ENCODE data around the gene CDCA7.

CDCA7 gene

DNA sequence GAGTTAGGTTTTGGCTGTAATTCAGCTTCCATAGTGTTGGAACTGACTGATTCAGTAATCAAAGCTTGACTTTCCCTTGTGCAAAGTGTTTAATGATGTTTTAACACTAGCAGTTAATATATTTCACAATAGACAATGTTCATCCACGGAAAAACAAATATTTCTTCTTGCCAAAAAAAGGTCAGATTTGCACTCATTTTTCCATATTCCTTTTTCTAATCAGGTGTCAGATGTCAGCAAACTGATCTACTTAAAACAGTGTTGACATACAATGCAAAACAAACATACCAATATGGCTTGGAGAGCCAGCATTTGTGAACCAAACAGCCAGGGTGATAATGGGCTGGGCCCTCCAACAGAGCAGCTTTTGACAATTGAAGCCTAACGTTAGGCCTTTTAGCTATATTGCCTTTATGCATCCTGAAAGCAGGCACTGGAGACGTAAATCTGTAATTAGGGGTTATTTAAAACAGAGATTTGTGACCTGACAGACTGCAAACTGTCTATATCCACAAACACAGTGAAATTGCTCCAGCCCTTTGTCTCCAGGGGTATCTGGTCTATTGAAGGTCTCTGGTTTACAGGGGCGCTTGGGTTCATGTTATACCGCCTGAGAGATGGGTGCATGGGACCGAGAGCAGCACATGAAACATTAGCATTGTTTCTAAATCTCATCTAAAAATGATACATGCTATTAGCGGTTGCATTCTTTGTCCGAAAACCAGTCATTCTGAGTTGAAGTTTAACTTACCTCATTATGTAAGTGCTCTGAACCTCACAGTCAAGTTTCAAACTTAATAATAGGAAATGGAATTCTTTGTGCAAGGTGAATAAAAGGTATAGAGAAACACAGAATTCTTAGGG lies 7.1 kb upstream of the CDCA7 start:
- H3K4me1 ChIP-seq (ENCODE audit: insufficient read depth, low read length) = peaks cover 1% of the 10 kb centered on the region; the same call in 1 of the 2 replicates
- no peak overlapping the region for H3K4me3 ChIP-seq (ENCODE audit: low read length)
- peaks cover 19% of the 10 kb centered on the region for H3K9me3 ChIP-seq (ENCODE audit: insufficient read depth, low read depth, low read length)
- no peaks in the 10 kb centered on the region for H3K36me3 ChIP-seq (ENCODE audit: insufficient read depth, low read depth, low read length)
- H3K9ac ChIP-seq (ENCODE audit: low read depth, low read length) = no peak overlapping the region
- no peak overlapping the region for H3K27ac ChIP-seq (ENCODE audit: low read length)
- no peaks in the 10 kb centered on the region for H3K27me3 ChIP-seq (ENCODE audit: insufficient read depth, low read length)

DNA sequence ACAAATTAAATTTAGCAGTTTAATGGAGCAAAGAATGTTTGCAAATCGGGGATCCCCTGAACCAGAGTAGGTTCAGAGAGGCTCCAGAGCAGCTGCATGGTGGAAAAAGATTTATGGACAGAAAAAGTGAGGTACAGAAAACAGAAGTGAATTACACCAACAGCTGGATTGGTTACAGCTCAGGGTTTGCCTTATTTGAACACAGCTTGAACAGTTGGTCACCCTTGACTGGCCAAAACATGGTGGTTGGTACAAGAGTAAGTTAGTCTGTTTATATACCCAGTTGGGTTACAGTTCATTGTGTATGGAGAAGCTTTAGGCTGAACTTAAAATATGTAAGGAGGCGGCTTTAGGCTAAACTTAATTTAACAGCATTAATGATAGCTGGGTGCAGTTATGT lies 5.4 kb upstream of the CDCA7 start:
- Histone ChIP-seq H3K9me3 (ENCODE audit: insufficient read depth, low read depth, low read length) (peaks cover 19% of the 10 kb centered on the region), H3K9ac (ENCODE audit: low read depth, low read length) (no peak overlapping the region), H3K27me3 (ENCODE audit: insufficient read depth, low read length) (no peaks in the 10 kb centered on the region), H3K4me3 (ENCODE audit: low read length) (no peak overlapping the region), H3K27ac (ENCODE audit: low read length) (no peak overlapping the region), H3K36me3 (ENCODE audit: insufficient read depth, low read depth, low read length) (no peaks in the 10 kb centered on the region), H3K4me1 (ENCODE audit: insufficient read depth, low read length) (peaks cover 12% of the 10 kb centered on the region; the same call in 1 of the 2 replicates)

DNA sequence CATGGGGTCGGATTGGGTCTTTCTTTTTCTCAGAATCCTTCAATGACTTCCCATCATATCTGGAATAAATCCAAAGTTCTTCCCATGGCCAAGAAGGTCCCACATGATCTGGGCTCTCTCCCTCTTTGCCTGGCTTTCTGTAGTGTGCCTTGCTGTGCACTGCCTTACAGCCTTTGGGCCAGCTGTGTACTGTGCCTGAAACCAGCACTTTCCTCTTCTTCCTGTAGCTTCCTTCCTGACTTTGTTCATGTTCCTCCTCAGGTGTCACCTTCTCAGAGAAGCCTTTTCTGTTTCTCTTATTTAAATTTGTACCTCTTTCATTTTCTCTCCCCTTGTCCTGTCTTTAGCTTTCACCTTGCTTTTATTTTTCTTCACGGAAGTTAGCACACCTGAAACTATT lies 4.3 kb upstream of the CDCA7 start:
- no peaks in the 10 kb centered on the region for H3K36me3 ChIP-seq (ENCODE audit: insufficient read depth, low read depth, low read length)
- H3K4me1 ChIP-seq (ENCODE audit: insufficient read depth, low read length) = peaks cover 12% of the 10 kb centered on the region; the same call in 1 of the 2 replicates
- no peaks in the 10 kb centered on the region for H3K27me3 ChIP-seq (ENCODE audit: insufficient read depth, low read length)
- peaks cover 19% of the 10 kb centered on the region for H3K9me3 ChIP-seq (ENCODE audit: insufficient read depth, low read depth, low read length)
- H3K9ac ChIP-seq (ENCODE audit: low read depth, low read length) = no peak overlapping the region
- H3K4me3 ChIP-seq (ENCODE audit: low read length) = no peak overlapping the region
- H3K27ac ChIP-seq (ENCODE audit: low read length) = no peak overlapping the region

DNA sequence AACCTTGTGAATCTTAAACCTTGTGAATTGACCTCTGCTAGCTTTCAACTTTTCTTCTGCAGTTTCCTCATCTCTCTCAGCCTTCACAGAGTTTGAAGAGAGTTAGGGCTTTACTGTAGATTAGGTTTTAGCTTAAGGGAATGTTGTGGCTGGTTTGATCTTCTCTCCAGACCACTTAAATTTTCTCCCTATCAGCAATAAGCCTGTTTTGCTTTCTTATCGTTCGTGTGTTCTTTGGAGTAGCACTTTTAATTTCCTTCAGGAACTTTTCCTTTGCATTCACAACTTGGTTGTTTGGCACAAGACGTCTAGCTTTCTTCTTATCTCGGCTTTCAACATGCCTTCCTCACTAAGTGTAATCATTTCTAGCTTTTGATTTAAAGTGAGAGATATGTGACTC lies 2.8 kb upstream of the CDCA7 start:
- peaks cover 16% of the 10 kb centered on the region; the same call in 1 of the 2 replicates for H3K4me1 ChIP-seq (ENCODE audit: insufficient read depth, low read length)

DNA sequence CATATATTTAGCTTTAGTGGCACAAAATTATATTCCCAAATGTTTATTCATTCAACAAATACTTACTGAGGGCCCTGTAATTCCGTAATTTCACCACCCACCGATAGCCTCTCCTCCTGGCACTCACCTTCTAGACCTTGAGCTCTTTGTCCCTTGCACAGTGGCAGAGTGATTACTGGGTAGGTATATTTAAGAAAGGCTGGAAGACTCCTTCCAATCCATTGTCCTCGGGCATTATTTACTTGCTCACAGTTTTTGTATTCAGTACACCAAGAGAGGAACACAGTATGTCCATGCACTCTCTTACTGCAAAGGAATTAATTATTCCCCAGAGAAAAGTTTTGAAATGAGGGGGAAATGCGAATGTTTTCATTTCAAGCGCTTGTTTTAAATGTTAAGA lies 1.1 kb upstream of the CDCA7 start:
- H3K27ac ChIP-seq (ENCODE audit: low read length) = peak overlapping the region; percentile 93
- peak overlapping the region; percentile 98; the same call in 1 of the 2 replicates for H3K9ac ChIP-seq (ENCODE audit: low read depth, low read length)
- H3K4me1 ChIP-seq (ENCODE audit: insufficient read depth, low read length) = peaks cover 25% of the 10 kb centered on the region; the same call in 1 of the 2 replicates
- peaks cover 3% of the 10 kb centered on the region; the same call in 1 of the 2 replicates for H3K9me3 ChIP-seq (ENCODE audit: insufficient read depth, low read depth, low read length)
- H3K4me3 ChIP-seq (ENCODE audit: low read length) = peak overlapping the region; percentile 77
- peaks cover 3% of the 10 kb centered on the region for H3K36me3 ChIP-seq (ENCODE audit: insufficient read depth, low read depth, low read length)
- no peaks in the 10 kb centered on the region for H3K27me3 ChIP-seq (ENCODE audit: insufficient read depth, low read length)

More for the DNA sequence above, 2.8 kb upstream of the CDCA7 start:
- H3K27me3 ChIP-seq (ENCODE audit: insufficient read depth, low read length) = no peaks in the 10 kb centered on the region
- no peak overlapping the region for H3K4me3 ChIP-seq (ENCODE audit: low read length)
- H3K36me3 ChIP-seq (ENCODE audit: insufficient read depth, low read depth, low read length) = no peaks in the 10 kb centered on the region
- peaks cover 6% of the 10 kb centered on the region for H3K9me3 ChIP-seq (ENCODE audit: insufficient read depth, low read depth, low read length)
- H3K27ac ChIP-seq (ENCODE audit: low read length) = no peak overlapping the region
- H3K9ac ChIP-seq (ENCODE audit: low read depth, low read length) = no peak overlapping the region

DNA sequence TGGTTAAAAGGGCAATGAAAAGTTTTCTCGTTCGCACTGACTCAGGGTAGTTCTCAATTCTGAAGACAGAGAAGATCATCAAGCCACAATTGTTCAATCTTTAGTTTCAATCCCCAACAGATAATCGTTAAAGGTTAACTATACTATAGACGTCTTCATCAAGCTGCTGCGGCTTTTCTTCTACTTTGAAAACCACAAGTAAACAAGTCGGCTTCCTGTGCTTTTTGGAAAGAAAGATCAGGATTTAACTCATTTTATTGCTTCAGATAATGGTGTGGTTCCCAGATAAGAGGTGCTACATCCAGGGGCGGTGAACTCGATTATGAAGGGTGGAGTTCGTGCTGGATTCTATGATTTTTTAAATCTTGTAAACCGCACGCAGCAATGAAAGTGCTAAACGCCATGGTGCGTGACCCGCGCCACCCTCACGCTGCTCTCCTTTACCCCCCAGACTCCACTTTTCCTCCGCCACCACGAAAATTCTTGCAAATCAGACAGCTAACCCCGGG lies 545 bp upstream of the CDCA7 start:
- Histone ChIP-seq H3K4me3 (ENCODE audit: low read length) (peak overlapping the region; percentile 77), H3K9ac (ENCODE audit: low read depth, low read length) (peak overlapping the region; percentile 98), H3K27me3 (ENCODE audit: insufficient read depth, low read length) (no peaks in the 10 kb centered on the region), H3K36me3 (ENCODE audit: insufficient read depth, low read depth, low read length) (peaks cover 8% of the 10 kb centered on the region), H3K27ac (ENCODE audit: low read length) (peak overlapping the region; percentile 93), H3K9me3 (ENCODE audit: insufficient read depth, low read depth, low read length) (peaks cover 3% of the 10 kb centered on the region; the same call in 1 of the 2 replicates), H3K4me1 (ENCODE audit: insufficient read depth, low read length) (peaks cover 25% of the 10 kb centered on the region; the same call in 1 of the 2 replicates)

DNA sequence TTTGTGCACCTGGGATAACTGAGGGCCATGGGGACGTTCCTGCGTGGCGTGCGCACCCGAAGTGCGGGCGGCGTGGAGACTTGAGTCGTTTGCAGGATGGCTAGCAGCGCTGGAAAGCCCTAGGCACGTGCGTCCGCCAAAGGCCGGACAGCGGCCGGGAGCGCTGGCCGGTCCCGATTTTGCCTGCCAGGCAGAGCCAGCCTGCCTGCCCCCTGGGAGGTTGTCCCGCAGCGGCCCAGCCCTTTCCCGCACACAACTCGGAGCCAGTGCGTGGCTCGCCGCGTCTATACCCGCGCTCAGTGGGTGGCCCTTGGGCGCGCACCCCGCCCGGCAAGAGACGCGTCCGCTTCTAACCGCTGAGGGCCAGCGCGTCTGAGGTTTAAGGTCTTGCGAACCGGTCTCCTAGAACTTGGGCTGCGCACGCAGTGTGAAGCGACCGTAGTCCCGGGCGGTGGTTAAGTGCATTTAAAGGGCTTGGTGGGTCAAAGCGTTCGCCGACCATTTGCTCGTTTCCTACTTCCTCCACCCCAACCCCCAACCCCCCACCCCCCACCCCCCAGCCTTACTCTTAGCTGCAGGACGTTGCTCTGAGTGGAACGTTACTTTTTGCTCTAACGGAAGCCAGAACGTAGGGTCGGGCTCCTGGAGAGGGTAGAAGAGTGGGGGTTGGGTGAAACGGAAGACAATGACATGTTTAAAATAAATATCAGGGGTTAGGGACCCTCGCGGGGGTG lies 627 bp downstream of the CDCA7 start:
- Histone ChIP-seq H3K9ac (ENCODE audit: low read depth, low read length) (peak overlapping the region; percentile 98), H3K4me1 (ENCODE audit: insufficient read depth, low read length) (peaks cover 25% of the 10 kb centered on the region; the same call in 1 of the 2 replicates), H3K4me3 (ENCODE audit: low read length) (peak overlapping the region; percentile 77), H3K9me3 (ENCODE audit: insufficient read depth, low read depth, low read length) (peaks cover 3% of the 10 kb centered on the region; the same call in 1 of the 2 replicates), H3K27me3 (ENCODE audit: insufficient read depth, low read length) (no peaks in the 10 kb centered on the region), H3K27ac (ENCODE audit: low read length) (peak overlapping the region; percentile 93), H3K36me3 (ENCODE audit: insufficient read depth, low read depth, low read length) (peaks cover 20% of the 10 kb centered on the region)

DNA sequence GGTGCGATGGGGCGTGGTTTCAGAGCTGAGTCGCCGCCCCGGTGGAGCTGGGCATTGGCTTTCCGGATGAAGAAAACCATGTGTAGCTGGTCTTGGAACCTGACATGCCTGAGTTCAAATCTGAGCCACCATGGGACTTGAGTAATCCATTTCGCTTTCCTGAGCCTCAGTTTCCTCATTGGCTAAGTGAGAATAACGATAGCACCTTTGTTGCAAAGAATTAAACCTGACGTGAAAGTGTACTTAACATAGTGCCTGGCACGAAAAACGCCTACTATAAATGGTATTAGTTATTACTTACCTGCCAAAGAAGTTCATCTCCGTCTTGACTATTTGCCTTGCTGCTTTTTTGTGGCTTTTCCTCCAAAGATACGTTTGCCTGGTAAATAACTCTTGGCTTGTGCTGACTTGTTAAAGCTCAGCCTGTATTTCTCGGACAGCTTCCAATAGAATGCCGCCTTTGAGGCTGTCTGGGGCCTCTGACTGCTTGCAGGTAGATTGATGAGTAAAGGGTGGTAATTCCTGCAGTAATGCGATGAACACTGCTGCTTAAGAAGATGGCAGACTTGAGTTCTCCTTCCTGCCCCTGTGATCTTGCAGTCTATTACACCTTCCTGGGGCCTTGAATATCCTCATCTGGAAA lies 1.3 kb downstream of the CDCA7 start:
- Histone ChIP-seq H3K36me3 (ENCODE audit: insufficient read depth, low read depth, low read length) (peaks cover 27% of the 10 kb centered on the region), H3K9me3 (ENCODE audit: insufficient read depth, low read depth, low read length) (peaks cover 3% of the 10 kb centered on the region; the same call in 1 of the 2 replicates), H3K27me3 (ENCODE audit: insufficient read depth, low read length) (no peaks in the 10 kb centered on the region), H3K4me1 (ENCODE audit: insufficient read depth, low read length) (peaks cover 25% of the 10 kb centered on the region; the same call in 1 of the 2 replicates), H3K9ac (ENCODE audit: low read depth, low read length) (peak overlapping the region; percentile 70; the same call in 1 of the 2 replicates), H3K4me3 (ENCODE audit: low read length) (peak overlapping the region; percentile 77), H3K27ac (ENCODE audit: low read length) (no peak overlapping the region)

DNA sequence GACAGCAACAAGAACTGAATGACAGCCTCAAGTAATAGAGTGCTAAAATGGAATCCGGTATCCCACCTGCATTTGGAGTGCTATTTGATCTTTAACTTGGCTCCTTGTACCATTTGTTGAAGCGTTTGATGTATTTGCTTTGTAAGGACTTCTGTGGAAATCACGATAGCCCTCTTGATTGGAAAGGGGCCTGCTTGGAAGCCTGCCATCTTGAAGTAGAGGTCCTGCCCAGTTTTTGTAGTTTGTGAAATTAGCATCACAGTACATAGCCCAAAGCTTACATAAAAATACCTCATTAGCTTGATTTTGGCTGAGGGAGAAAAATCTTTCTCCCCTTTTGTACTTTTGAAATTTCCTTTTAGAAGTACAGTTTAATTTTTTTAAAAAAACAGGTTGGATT lies 2.7 kb downstream of the CDCA7 start:
- peak overlapping the region; percentile 77 for H3K4me3 ChIP-seq (ENCODE audit: low read length)
- H3K27ac ChIP-seq (ENCODE audit: low read length) = no peak overlapping the region
- H3K36me3 ChIP-seq (ENCODE audit: insufficient read depth, low read depth, low read length) = peaks cover 40% of the 10 kb centered on the region
- H3K27me3 ChIP-seq (ENCODE audit: insufficient read depth, low read length) = no peaks in the 10 kb centered on the region
- H3K4me1 ChIP-seq (ENCODE audit: insufficient read depth, low read length) = peaks cover 25% of the 10 kb centered on the region; the same call in 1 of the 2 replicates
- H3K9ac ChIP-seq (ENCODE audit: low read depth, low read length) = peak overlapping the region; percentile 24; the same call in 1 of the 2 replicates
- H3K9me3 ChIP-seq (ENCODE audit: insufficient read depth, low read depth, low read length) = no peaks in the 10 kb centered on the region

DNA sequence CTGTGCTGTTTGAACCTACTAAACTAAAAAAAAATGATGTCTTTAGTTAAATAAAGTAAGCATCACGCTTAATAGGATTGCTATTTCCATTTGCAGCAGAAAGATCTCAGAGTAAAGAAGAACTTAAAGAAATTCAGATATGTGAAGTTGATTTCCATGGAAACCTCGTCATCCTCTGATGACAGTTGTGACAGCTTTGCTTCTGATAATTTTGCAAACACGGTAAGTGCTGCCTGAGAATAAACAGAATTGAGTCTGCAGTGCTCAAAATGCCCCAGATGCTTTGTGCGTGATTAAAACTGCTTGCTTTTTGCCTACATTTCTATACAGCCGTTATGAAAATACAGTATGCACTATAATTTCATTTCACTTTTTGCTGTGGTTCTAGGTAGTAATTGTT lies 3.9 kb downstream of the CDCA7 start:
- Histone ChIP-seq H3K9me3 (ENCODE audit: insufficient read depth, low read depth, low read length) (no peaks in the 10 kb centered on the region), H3K27ac (ENCODE audit: low read length) (no peak overlapping the region), H3K4me1 (ENCODE audit: insufficient read depth, low read length) (peaks cover 18% of the 10 kb centered on the region; the same call in 1 of the 2 replicates), H3K36me3 (ENCODE audit: insufficient read depth, low read depth, low read length) (peaks cover 53% of the 10 kb centered on the region), H3K27me3 (ENCODE audit: insufficient read depth, low read length) (no peaks in the 10 kb centered on the region), H3K9ac (ENCODE audit: low read depth, low read length) (no peak overlapping the region), H3K4me3 (ENCODE audit: low read length) (no peak overlapping the region)

DNA sequence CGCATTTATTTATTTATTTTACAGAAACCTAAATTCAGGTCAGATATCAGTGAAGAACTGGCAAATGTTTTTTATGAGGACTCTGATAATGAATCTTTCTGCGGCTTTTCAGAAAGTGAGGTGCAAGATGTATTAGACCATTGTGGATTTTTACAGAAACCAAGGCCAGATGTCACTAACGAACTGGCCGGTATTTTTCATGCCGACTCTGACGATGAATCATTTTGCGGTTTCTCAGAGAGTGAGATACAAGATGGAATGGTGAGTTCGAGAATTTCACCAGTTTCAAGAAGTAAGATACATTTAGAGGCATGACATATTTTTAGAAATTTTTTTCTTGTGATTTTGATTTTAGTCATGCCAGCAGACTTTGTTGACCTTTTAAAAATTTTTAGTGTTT lies 4.6 kb downstream of the CDCA7 start:
- peaks cover 13% of the 10 kb centered on the region; the same call in 1 of the 2 replicates for H3K4me1 ChIP-seq (ENCODE audit: insufficient read depth, low read length)
- H3K4me3 ChIP-seq (ENCODE audit: low read length) = no peak overlapping the region
- H3K36me3 ChIP-seq (ENCODE audit: insufficient read depth, low read depth, low read length) = peaks cover 59% of the 10 kb centered on the region
- H3K27me3 ChIP-seq (ENCODE audit: insufficient read depth, low read length) = no peaks in the 10 kb centered on the region
- H3K9me3 ChIP-seq (ENCODE audit: insufficient read depth, low read depth, low read length) = no peaks in the 10 kb centered on the region
- H3K27ac ChIP-seq (ENCODE audit: low read length) = no peak overlapping the region
- H3K9ac ChIP-seq (ENCODE audit: low read depth, low read length) = no peak overlapping the region

All from iPS-20b (cell line).